ENCODE measurements around the gene MED29.
"Not testable (repeated sequence)": the region's sequence is repeated elsewhere in the genome, so short reads cannot be mapped to it uniquely, and the experiment has no call there.

MED29 gene

GRCh38 chr19:39372047-39372802 is 19.0 kb upstream of the MED29 start:
- peak; percentile 83 for DNase-seq

- DNase-seq = no peak
These were observed 18.2 kb upstream of the MED29 start for GRCh38 chr19:39372941-39373340.

- DNase-seq = no peak
These were observed 15.2 kb upstream of the MED29 start for GRCh38 chr19:39375929-39376328.

GRCh38 chr19:39377373-39378362 is 13.5 kb upstream of the MED29 start:
- no peak for DNase-seq

DNA sequence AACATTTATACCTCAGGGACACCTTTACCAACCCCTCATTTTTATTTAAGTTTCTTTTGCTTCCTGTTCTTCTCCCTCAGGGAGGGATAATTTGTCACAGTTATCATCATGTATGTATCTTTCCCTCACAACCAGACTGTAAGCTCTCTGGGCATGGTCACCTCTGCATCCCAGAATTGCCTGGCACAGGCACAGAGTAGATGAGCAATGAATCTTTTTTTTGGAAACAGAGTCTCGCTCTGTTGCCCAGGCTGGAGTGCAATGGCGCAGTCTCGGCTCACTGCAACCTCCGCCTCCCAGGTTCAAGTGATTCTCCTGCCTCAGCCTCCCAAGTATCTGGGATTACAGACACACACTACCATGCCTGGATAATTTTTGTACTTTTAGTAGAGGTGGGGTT is 11.8 kb upstream of the MED29 start:
- not testable (repeated sequence) for DNase-seq

DNA sequence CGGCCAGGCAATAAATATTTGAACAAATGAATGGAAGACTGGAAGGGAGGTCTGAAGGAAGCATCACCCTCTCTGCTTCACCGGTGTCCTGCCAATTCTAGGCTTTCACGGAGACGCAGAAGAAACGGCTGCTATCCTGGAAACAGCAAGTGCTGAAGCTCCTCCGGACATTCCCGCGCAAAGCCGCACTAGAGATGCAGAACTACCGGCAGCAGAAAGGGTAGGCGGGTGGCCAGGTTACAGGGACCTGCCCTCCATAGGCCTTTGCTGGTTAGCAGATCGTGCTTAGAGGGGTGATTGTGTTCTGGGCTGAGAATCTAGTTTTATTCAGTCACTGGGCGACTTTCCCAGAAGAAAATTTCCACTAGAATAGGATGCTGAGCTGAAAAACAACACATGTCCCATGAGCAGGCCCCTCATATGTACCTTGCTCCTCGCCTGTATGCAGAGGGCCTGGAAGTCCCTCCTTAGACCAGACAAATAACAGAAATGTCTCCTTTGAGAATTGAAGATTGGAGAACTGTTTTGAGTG is 11.2 kb upstream of the MED29 start:
- DNase-seq = no peak

- DNase-seq = no peak
These were observed 10.4 kb upstream of the MED29 start for GRCh38 chr19:39380521-39381502.

GRCh38 chr19:39381910-39382611 is 9.1 kb upstream of the MED29 start:
- DNase-seq = no peak

DNA sequence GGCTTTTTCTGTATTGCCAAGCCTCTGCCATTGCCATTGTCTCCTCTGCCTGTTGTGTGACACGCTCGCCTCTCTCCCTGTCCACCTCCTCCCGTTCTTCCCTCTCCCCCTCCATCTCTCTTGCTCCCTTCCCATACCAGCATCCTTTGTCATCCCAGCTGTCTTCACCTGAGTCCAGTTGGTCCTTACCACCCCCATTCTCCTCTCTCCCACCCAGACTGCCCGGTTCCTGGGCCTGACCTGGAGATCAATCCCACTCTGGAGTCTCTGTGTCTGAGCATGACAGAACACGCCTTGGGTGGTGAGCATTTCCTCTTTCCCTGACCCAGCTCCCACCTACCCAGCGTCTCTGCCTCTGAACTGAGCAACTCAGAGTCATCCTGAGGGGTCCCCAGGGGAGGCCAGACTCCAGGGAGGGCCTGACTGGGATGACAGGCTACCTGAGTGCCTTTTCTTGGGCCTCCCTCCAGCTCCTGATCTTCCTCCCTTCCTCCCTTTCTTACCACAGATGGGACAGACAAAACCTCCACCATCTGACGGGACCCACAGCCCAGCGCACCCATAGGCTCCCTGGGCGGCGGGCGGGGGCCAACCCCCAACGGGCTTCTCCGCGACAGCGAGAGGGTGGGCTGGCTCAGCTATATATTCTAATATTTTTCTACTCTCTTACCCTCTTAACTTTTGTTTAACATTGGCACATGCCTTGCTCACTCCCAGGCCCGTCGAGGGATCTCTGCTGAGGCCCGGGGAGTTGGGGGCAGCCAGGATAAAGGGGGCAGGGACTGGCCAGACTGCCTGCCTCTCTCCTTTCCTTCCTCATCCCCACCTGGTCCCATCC is 8.0 kb upstream of the MED29 start:
- DNase-seq = no peak

GRCh38 chr19:39384839-39385568 is 6.2 kb upstream of the MED29 start:
- DNase-seq = no peak

DNA sequence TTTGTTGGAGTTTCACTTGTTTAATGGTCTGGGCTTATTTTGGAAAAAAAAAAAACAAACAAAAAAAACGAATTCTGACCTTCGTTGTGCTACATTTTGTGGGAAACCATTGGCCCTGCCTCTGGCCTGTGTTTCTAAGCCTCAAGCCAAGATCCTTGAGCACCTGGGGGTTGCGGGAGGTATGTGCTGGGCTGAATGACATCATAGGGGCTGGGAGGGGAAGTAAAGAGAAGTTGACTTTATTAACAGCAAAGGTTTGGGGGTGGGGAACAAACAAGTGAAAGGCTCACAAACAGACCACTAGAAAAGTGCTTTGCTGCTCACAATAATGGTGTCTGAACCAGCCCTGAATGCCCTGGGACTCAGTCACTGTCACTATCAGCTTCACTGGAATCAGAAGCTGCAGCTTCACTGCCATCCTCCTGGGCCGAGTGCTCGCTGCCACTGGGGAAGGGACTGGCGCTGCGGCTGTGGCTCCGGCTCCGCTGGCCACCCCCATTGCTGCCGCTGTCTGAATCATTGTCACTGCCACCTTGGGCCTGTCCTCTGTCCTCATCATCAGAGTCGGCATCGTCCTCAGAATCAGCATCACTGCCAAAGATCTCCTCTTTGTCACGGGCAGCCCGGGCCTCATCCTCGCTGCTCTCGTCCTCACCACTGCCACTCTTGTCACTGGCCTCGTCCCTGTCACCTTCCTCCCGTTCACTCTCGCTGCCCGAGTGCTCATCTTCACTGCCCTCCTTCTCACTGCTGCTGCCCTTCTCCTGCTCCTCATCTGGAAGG is 5.4 kb upstream of the MED29 start:
- no peak for DNase-seq

DNA sequence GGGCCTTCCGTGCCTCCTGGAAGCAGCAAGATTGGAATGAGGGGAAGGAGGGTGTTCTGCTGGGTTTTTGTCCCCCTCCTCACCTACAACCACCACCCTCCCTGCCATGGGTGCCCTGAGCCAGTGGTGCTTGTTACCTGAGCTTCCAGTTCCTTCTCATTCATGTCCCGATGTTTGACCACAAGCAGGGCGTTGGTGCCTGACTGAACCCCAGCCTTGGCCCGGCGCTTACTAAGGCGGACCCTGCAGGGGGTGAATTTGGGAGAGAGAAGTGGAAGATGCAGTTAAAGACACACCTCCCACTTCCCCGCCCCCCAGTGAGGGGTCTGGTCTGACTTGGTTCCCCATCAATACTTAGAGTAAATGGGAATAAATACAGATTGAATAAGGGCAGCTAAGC is 4.6 kb upstream of the MED29 start:
- DNase-seq = no peak

- no peak for DNase-seq
These were observed 2.5 kb upstream of the MED29 start for GRCh38 chr19:39388657-39389056.

DNA sequence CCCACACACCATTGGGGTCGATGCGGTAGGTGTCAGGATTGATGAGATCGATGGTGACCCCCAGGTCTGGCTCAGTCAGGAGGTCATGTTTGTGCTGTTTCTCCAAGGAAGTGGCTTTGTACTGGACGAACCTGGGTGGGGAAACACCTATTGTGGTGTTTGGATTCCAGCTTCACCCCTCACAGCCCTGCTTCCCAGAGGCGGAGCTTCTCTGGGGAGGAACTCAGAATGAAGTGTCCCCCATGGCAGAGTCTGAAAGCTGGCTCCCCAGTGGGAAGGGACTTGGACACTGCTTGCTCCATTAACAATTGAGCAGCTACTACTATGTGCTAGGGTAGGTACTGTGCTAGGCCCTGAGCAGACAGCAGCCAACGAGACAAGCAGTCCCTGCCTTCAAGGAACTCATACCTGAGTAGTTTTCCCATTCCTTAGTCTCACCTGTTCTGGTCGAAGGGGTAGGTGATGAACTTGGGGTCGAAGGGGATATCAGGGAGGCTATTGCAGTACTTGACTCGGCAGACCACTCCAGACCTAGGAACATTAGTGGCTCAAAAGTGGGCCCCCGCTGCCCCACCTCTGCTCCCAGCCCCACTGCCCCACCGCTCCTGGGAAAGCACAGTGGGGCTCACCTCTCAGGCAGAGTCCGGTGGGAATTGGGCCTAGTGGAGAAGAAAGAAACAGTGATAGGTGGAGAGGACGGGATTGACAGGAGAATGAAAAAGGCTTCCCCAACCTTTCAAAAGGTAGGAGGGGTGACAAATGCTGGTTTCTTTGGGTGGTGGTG is 1.4 kb upstream of the MED29 start:
- no peak for DNase-seq

DNA sequence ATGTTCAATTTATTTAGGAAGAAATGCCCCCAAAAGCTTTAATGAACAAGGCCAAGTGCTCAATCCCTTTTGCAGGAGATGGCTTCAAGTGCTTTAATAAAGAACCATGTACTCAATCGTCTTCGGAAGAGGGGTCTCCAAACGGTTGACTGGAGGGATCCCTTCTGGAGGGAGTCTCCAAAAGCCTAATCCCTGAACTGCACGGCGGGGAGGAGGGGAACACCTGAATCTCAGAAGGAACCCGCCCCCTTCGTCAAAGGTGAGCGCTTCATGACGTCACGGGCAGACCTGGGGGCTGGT is 777 bp upstream of the MED29 start:
- DNase-seq = no peak

GRCh38 chr19:39397360-39398296 is 6.5 kb downstream of the MED29 start:
- peak; percentile 92 for DNase-seq

DNA sequence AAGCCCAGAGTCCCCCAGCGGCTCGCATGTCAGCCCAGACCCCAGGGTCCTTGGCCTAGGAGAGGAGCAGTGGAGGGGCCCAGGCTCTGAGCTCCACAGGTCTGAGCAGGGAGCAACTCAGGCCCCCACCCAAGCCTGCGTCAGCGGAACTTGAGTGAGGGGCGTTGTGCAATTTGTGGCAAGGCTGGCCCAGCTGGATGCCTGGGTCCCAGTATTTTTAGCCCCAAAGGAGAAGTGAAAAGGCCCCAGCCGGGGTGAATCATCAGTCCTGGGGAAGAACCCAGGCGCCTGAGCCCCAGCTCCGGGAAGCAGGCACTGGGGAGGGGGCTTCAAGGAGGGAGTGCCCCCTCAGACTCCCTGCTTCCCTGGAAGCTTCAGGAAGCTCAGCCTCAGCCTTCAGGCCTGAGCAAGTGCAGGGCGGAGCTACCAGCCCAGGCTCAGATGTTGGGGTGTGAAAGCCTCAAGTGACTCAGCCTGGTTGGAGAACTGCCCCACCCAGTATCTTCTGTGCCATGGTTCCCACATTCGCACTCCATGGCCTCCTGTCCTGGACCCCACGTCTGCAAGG is 7.2 kb downstream of the MED29 start:
- DNase-seq = no peak

Measured in right forelimb (tissue), 1 donor.